Endothelial cell of umbilical vein (primary cell): ENCODE measurements around the gene NR1D2. TPM values are rescaled to one million over a fixed set of nuclear protein-coding genes. Genes with fewer than 3 reads are reported as not detected.

ENCODE experiments used
- BruUV-seq: library from RNA; stranded (reverse); fragments of 400-500 nt; replicated peaks from 2 replicates; lab custom pipeline; 2021; lab: Mats Ljungman, UMichigan
- CTCF ChIA-PET: fragments of 300-600, 350-600 bp; sonication (Branson Sonifier 250); formaldehyde crosslinking; loops from one replicate; lab custom pipeline; 2021; ENCODE audit warnings: antibody characterized with exemption, inconsistent platforms; lab: Charles Lee
- POLR2A ChIA-PET: fragments of 300-600, 350-600 bp; sonication (Branson Sonifier 250); formaldehyde crosslinking; loops from one replicate; lab custom pipeline; 2021; ENCODE audit warnings: antibody characterized with exemption, inconsistent platforms; lab: Charles Lee
- DNase-seq: peaks from one replicate; pipeline ENCODE4 v3.0.0-alpha.2; 2011; ENCODE audit warnings: low read depth, low spot score
- FAIRE-seq: peaks from 2 replicates; lab custom pipeline; 2011; peaks lifted over from hg19 to GRCh38; lab: Jason Lieb, UNC
- H2AFZ ChIP-seq: 2 replicates; pipeline ENCODE4 v1.6.0; 2012; ENCODE audit warnings: low read depth, low read length, control low read depth, inconsistent platforms
- H3K27ac ChIP-seq: 2 replicates; pipeline ENCODE4 v1.5.1; 2011; ENCODE audit warnings: low read depth, mild to moderate bottlenecking, control low read depth, low read length, moderate library complexity; ENCODE audit not compliant: insufficient read depth
- H3K27me3 ChIP-seq, 2 experiments: 2 replicates each; pipeline versions ENCODE4 v1.6.0 to v1.6.1; 2011; ENCODE audit warnings: low read length in 2 of 2, mixed read lengths in 1 of 2; ENCODE audit not compliant: control insufficient read depth in 2 of 2, insufficient read depth in 2 of 2
- H3K36me3 ChIP-seq, 2 experiments: 2 replicates in 1 of 2; 3 replicates in 1 of 2; pipeline ENCODE4 v1.5.1; 2011; ENCODE audit warnings: low read length in 2 of 2, mild to moderate bottlenecking in 1 of 2, moderate library complexity in 1 of 2; ENCODE audit not compliant: control insufficient read depth in 2 of 2, insufficient read depth in 2 of 2; ENCODE audit errors: extremely low read depth in 1 of 2
- H3K4me1 ChIP-seq: 3 replicates; pipeline ENCODE4 v1.5.1; 2011; ENCODE audit warnings: mild to moderate bottlenecking, low read length; ENCODE audit not compliant: control insufficient read depth, insufficient read depth; ENCODE audit errors: extremely low read depth
- H3K4me2 ChIP-seq: 2 replicates; pipeline ENCODE4 v1.6.1; 2011; ENCODE audit warnings: low read length, control low read depth, mixed read lengths; ENCODE audit not compliant: insufficient read depth
- H3K4me3 ChIP-seq, 3 experiments: fragments of 200-600 bp in 1 of 3; sonication (generic), shearing (Covaris generic) in 1 of 3; replicated peaks in 1 of 3; 2 replicates each; pipeline ENCODE4 v1.5.1; 2011 to 2016; ENCODE audit warnings: control low read depth in 3 of 3, low read length in 3 of 3, mild to moderate bottlenecking in 2 of 3, inconsistent platforms in 1 of 3, low read depth in 1 of 3, moderate library complexity in 1 of 3; ENCODE audit not compliant: insufficient read depth in 1 of 3
- H3K79me2 ChIP-seq: 2 replicates; pipeline ENCODE4 v1.6.0; 2012; ENCODE audit warnings: low read length, inconsistent platforms; ENCODE audit not compliant: control insufficient read depth, insufficient read depth
- H3K9ac ChIP-seq: replicated peaks from 2 replicates; pipeline ENCODE3; 2011; ENCODE audit warnings: low read length, control low read depth; ENCODE audit not compliant: insufficient read depth; ENCODE audit errors: extremely low read depth
- H3K9me1 ChIP-seq: replicated peaks from 3 replicates; pipeline ENCODE4 v1.6.0; 2011; ENCODE audit warnings: mild to moderate bottlenecking, low read length; ENCODE audit not compliant: control insufficient read depth, insufficient read depth; ENCODE audit errors: extremely low read depth
- H3K9me3 ChIP-seq: replicated peaks from 2 replicates; pipeline ENCODE4 v1.5.1; 2012; ENCODE audit warnings: low read length, inconsistent platforms; ENCODE audit not compliant: control insufficient read depth, insufficient read depth
- H4K20me1 ChIP-seq: replicated peaks from 2 replicates; pipeline ENCODE3; 2011; ENCODE audit warnings: mild to moderate bottlenecking, low read length; ENCODE audit not compliant: control insufficient read depth, insufficient read depth; ENCODE audit errors: extremely low read depth
- CTCF ChIP-seq, 2 donors: IDR thresholded peaks; 1 replicate in 1 of 2; 2 replicates in 1 of 2; pipeline ENCODE4 v1.5.1; 2011; ENCODE audit warnings: low read length in 2 of 2, mild to moderate bottlenecking in 2 of 2, moderate library complexity in 2 of 2, control low read depth in 1 of 2, inconsistent platforms in 1 of 2, low read depth in 1 of 2; ENCODE audit not compliant: insufficient read depth in 1 of 2; ENCODE audit errors: extremely low read depth in 1 of 2
- EZH2 ChIP-seq: IDR thresholded peaks from 2 replicates; pipeline ENCODE4 v1.6.1; 2012; ENCODE audit warnings: borderline replicate concordance, low read depth, mild to moderate bottlenecking, moderate library complexity, low read length, inconsistent platforms; ENCODE audit not compliant: severe bottlenecking
- FOS ChIP-seq: IDR thresholded peaks from 2 replicates; pipeline ENCODE4 v1.6.1; 2011; ENCODE audit warnings: mild to moderate bottlenecking, low read length, moderate library complexity, borderline replicate concordance; ENCODE audit not compliant: insufficient read depth
- GATA2 ChIP-seq: IDR thresholded peaks from 2 replicates; pipeline ENCODE4 v1.7.0; 2011; ENCODE audit warnings: low read depth, mild to moderate bottlenecking, moderate library complexity, mixed read lengths, low read length; ENCODE audit not compliant: insufficient read length, insufficient read depth
- JUN ChIP-seq: IDR thresholded peaks from 2 replicates; pipeline ENCODE4 v1.6.1; 2011; ENCODE audit warnings: borderline replicate concordance, low read depth; ENCODE audit not compliant: insufficient read length, insufficient read depth
- MAX ChIP-seq: IDR thresholded peaks from 2 replicates; pipeline ENCODE4 v1.6.1; 2011; ENCODE audit not compliant: insufficient read depth, insufficient read length
- MYC ChIP-seq: IDR thresholded peaks from one replicate; pipeline ENCODE4 v1.6.1; 2011; ENCODE audit warnings: mild to moderate bottlenecking, low read depth, low read length
- POLR2A ChIP-seq: IDR thresholded peaks from 2 replicates; pipeline ENCODE4 v1.6.1; 2012; ENCODE audit warnings: low read depth, mild to moderate bottlenecking, control low read depth, low read length
- POLR2AphosphoS5 ChIP-seq: IDR thresholded peaks from 2 replicates; pipeline ENCODE4 v1.6.1; 2012; ENCODE audit warnings: low read depth, mild to moderate bottlenecking, control low read depth, low read length, moderate library complexity; ENCODE audit not compliant: insufficient read depth
- dilution Hi-C: fragments of 300-500 bp; cut with MboI; formaldehyde crosslinking; loops from one replicate; pipeline ENCODE4 v1.15.0; 2019; ENCODE audit warnings: low sequenced_read_pairs; ENCODE audit not compliant: extremely low pct_ligation_motif_present
- intact Hi-C: fragments of 100-400 bp; cut with micrococcal nuclease; formaldehyde crosslinking; loops from one replicate; pipeline ENCODE4 v1.10.0; 2022
- polyA plus RNA-seq, 4 experiments: library from polyadenylated mRNA; depleted of rRNA in 3 of 4; stranded (reverse) in 3 of 4; unstranded in 1 of 4; fragments of >200 nt; gene quantifications; 2 replicates each; pipeline versions ENCODE4 v1.2.1 to v1.2.3, GENCODE V29; 2011 to 2012; ENCODE audit warnings: missing spikeins in 1 of 4
- total RNA-seq: library from RNA; stranded (reverse); gene quantifications from 2 replicates; pipeline ENCODE4 v1.2.3, GENCODE V29; 2021

The NR1D2 gene
- total and polyA plus RNA-seq, 2 donors (not counting 3 experiments of a cell fraction or from before 2014, with no cell fraction given): 4.3 to 14.6 TPM

GRCh38 chr3:23950293-23950692, 5.2 kb downstream of the NR1D2 start:
- Histone ChIP-seq H3K27me3 (no peaks in the 10 kb centered on the region), H3K4me1 (peaks cover 17% of the 10 kb centered on the region), H3K4me3 (no peak overlapping the region), H3K4me2 (no peak overlapping the region), H3K36me3 (no peaks in the 10 kb centered on the region), H2AFZ (no peak overlapping the region), H3K27ac (no peak overlapping the region), H3K9me1 (no peaks in the 10 kb centered on the region), H3K9ac (no peak overlapping the region), H3K79me2 (peaks cover 18% of the 10 kb centered on the region), H3K9me3 (no peaks in the 10 kb centered on the region), H4K20me1 (no peaks in the 10 kb centered on the region)
- CTCF ChIA-PET: interaction anchor here (0.6 to 1.3 kb wide), 3 partner anchors 18 to 33 kb away, joined by 3 read pairs; partner anchors contain the start of genes NKIRAS1 and RPL15
- BruUV-seq: no TSS peak
- FAIRE-seq (no peak), DNase-seq (no peak)
- intact Hi-C loops: no loop called here
- dilution Hi-C loops: no loop called here
- TF ChIP-seq POLR2AphosphoS5 (no peak), POLR2A (no peak), MAX (no peak), EZH2 (no peak), JUN (no peak), MYC (no peak), GATA2 (no peak), CTCF (IDR thresholded peaks at IDR 0.05; ENCODE audit: extremely low read depth in 1 of 2, insufficient read depth in 1 of 2, low read depth in 1 of 2, low read length in 2 of 2) (no peak), FOS (no peak)
- POLR2A ChIA-PET: interaction anchor here (0.7 to 4.4 kb wide), 2 partner anchors 33 to 46 kb away, joined by 6 to 19 read pairs; partner anchors contain the start of genes NKIRAS1 and RPL15
